VCaP (cell line): ENCODE measurements around the gene PLCG2.
"Not testable (repeated sequence)": the region's sequence is repeated elsewhere in the genome, so short reads cannot be mapped to it uniquely, and the experiment has no call there.

Experiments
- H3K27ac ChIP-seq: fragments of 450-650 bp; 2 replicates; pipeline ENCODE4 v1.5.1; 2017
- CTCF ChIP-seq: fragments of 450-650 bp; conservative IDR thresholded peaks from 2 replicates; pipeline ENCODE4 v1.5.1; 2017; ENCODE audit warnings: mild to moderate bottlenecking, moderate library complexity

Gene PLCG2

GRCh38 chr16:81755915-81756614 is 23.0 kb upstream of the PLCG2 start:
- no peak overlapping the region for H3K27ac ChIP-seq

GRCh38 chr16:81756615-81757356 is 22.3 kb upstream of the PLCG2 start:
- no peak for TF ChIP-seq CTCF
- H3K27ac ChIP-seq: no peak overlapping the region

More at GRCh38 chr16:81755915-81756614, 23.0 kb upstream of the PLCG2 start:
- no peak for TF ChIP-seq CTCF

- TF ChIP-seq CTCF: no peak
- H3K27ac ChIP-seq: no peak overlapping the region
Observed at GRCh38 chr16:81758376-81758775, 20.7 kb upstream of the PLCG2 start.

- H3K27ac ChIP-seq: not testable (repeated sequence)
Observed at GRCh38 chr16:81762322-81762721, 16.8 kb upstream of the PLCG2 start.

- TF ChIP-seq CTCF: no peak
- H3K27ac ChIP-seq: no peak overlapping the region
Observed at GRCh38 chr16:81765111-81765919, 13.8 kb upstream of the PLCG2 start.

GRCh38 chr16:81765969-81766368 is 13.1 kb upstream of the PLCG2 start:
- TF ChIP-seq CTCF: no peak
- no peak overlapping the region for H3K27ac ChIP-seq

GRCh38 chr16:81767987-81768592 is 11.0 kb upstream of the PLCG2 start:
- no peak for TF ChIP-seq CTCF

More at GRCh38 chr16:81767987-81768592, 11.0 kb upstream of the PLCG2 start:
- H3K27ac ChIP-seq: no peak overlapping the region
